Measurements from ENCODE around the gene BPIFB1. TPM values are rescaled to one million over a fixed set of nuclear protein-coding genes. Genes with fewer than 3 reads are reported as not detected.

BPIFB1 gene
- total RNA-seq, result under 1 TPM in 3 of 8 experiments, not detected in 5; 0.08 to 0.38 (median 0.18) TPM

GRCh38 chr20:33282991-33283555, at the start of gene BPIFB1:
BPIFB1 (plus strand) TSS chr20:33283214; CDS start chr20:33286074, 2,860 bp downstream.
- in situ Hi-C loops (cut with MboI; ENCODE audit: low pct_unique_long_range_greater_than_20kb in 2 of 9, low sequenced_read_pairs in 9 of 9, unreplicated experiment in 9 of 9), result no loop called here
- peak in 1 of 8 experiments; percentile 13 for ATAC-seq (replicated peaks in 6 of 8)
- H3K4me1 ChIP-seq (replicated peaks in 1 of 2), result no peaks in the 10 kb centered on the region
- 36 to 92% (median 79%) methylated on average over 1 to 6 of the region's 13 CpGs; no CpG with 5 or more reads in 2 of the 10 experiments for WGBS, 10 experiments
- no peak within 1 kb of the TSS for H3K27ac ChIP-seq
- no peak within 1 kb of the TSS for H3K4me3 ChIP-seq

DNA sequence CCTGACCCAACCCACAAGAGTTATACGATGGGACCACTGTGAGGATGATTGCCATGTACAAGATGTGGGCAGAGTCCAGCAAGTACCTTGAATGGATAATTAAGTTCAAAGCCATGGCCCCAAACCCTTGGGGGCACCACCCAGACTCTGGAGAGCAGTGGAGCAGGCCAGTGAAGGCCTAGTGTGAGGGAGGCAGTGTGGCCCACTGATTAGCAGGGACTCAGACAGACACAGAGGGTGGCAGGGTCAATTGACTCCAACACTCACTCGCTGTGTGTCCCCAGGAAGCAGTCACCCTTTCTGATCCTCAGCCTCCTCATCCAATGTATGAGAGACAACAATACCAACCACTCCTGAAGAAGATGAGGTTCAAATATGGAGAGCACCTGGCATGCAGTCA, 49.0 kb upstream of the BPIFB1 start:
- H3K4me1 ChIP-seq (replicated peaks in 1 of 2), result no peaks in the 10 kb centered on the region
- 0 to 67% (median 56%) methylated on average over 1 to 2 of the region's 2 CpGs; no CpG with 5 or more reads in 6 of the 10 experiments for WGBS, 10 experiments
- in situ Hi-C loops (cut with MboI; ENCODE audit: low pct_unique_long_range_greater_than_20kb in 2 of 9, low sequenced_read_pairs in 9 of 9, unreplicated experiment in 9 of 9), result no loop called here
- no peak for ATAC-seq (replicated peaks in 6 of 8)
- no peak overlapping the region for H3K27ac ChIP-seq
- no peak overlapping the region for H3K4me3 ChIP-seq

DNA sequence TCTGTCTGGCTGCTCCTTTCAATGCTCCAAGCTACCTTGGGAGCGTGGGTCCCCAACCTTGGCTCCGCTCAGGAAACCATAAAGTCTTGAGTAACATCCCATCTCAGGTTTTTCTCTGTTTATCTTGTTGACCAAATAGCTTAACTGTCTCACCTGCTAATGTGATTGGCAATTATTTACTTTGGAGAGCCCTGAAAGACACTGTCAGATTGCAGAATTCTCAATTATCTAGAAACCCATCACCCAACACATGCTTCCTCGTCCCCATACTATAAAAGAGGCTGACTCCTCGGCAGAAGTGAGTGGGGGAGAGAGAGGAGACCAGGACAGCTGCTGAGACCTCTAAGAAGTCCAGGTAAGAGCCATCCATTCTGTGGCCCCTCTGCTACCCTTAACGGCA, 47.3 kb upstream of the BPIFB1 start, which contains the start of gene BPIFA1:
Gene BPIFA1 (plus strand): TSS at position 301 of the 400 bp plus-strand sequence. CDS start 1,716 bp downstream, outside the sequence.
- ATAC-seq (replicated peaks in 6 of 8), result no peak
- in situ Hi-C loops (cut with MboI; ENCODE audit: low pct_unique_long_range_greater_than_20kb in 2 of 9, low sequenced_read_pairs in 9 of 9, unreplicated experiment in 9 of 9), result no loop called here

GRCh38 chr20:33236351-33236750, 46.7 kb upstream of the BPIFB1 start:
- no peaks in the 10 kb centered on the region for H3K4me1 ChIP-seq (replicated peaks in 1 of 2)
- no peak overlapping the region for H3K4me3 ChIP-seq
- in situ Hi-C loops (cut with MboI; ENCODE audit: low pct_unique_long_range_greater_than_20kb in 2 of 9, low sequenced_read_pairs in 9 of 9, unreplicated experiment in 9 of 9), result no loop called here
- no peak for ATAC-seq (replicated peaks in 6 of 8)
- WGBS, 10 experiments, result 0 to 100% (median 20%) methylated on average over 1 of the region's 1 CpG; no CpG with 5 or more reads in 5 of the 10 experiments
- no peak overlapping the region for H3K27ac ChIP-seq

More for the DNA sequence above, 47.3 kb upstream of the BPIFB1 start, which contains the start of gene BPIFA1:
- 0 to 100% (median 56%) methylated on average over 1 to 4 of the region's 5 CpGs; no CpG with 5 or more reads in 3 of the 10 experiments for WGBS, 10 experiments
- Histone ChIP-seq H3K27ac (no peak within 1 kb of the TSS), H3K4me3 (no peak within 1 kb of the TSS), H3K4me1 (replicated peaks in 1 of 2) (no peaks in the 10 kb centered on the region)

DNA sequence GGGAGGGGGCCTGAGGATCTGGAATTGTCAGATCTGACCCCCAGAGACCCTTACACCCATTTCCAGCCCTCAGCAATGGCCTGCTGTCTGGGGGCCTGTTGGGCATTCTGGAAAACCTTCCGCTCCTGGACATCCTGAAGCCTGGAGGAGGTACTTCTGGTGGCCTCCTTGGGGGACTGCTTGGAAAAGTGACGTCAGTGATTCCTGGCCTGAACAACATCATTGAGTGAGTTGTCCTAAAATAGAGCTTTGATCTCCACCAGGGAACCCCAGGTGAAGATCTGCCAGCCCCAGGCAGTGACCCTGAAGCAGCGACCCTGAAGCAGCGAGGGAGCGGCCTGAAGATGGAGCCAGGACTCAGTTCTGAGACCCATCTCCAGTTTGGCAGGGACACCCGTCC, 45.0 kb upstream of the BPIFB1 start:
- WGBS, 10 experiments, result 80% methylated on average over 3 of the region's 6 CpGs; no CpG with 5 or more reads in 9 of the 10 experiments
- ATAC-seq (replicated peaks in 6 of 8), result no peak
- H3K4me1 ChIP-seq (replicated peaks in 1 of 2), result no peaks in the 10 kb centered on the region
- in situ Hi-C loops (cut with MboI; ENCODE audit: low pct_unique_long_range_greater_than_20kb in 2 of 9, low sequenced_read_pairs in 9 of 9, unreplicated experiment in 9 of 9), result no loop called here
- H3K27ac ChIP-seq, result no peak overlapping the region
- no peak overlapping the region for H3K4me3 ChIP-seq

DNA sequence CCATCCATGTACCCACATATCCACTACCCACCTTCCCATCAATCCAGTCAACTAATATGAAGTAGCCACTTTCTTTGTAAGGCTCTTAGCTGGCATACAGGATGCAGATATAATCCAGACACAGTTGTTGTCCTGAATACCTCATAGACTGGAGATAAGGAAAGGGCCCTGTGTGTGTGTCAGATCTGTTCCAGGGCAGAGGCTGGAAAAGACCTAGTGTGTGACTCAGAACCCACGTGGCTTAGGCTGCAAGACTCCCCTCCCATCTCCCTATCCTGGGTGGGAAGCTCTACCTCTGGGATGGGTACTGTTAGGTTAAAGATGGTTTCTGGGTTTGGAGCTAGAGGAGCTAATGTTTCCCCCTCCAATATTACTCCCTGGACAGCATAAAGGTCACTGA, 43.6 kb upstream of the BPIFB1 start:
- WGBS, 10 experiments, result 0% methylated on average over 1 of the region's 1 CpG; no CpG with 5 or more reads in 8 of the 10 experiments
- in situ Hi-C loops (cut with MboI; ENCODE audit: low pct_unique_long_range_greater_than_20kb in 2 of 9, low sequenced_read_pairs in 9 of 9, unreplicated experiment in 9 of 9), result no loop called here
- ATAC-seq (replicated peaks in 6 of 8), result no peak

DNA sequence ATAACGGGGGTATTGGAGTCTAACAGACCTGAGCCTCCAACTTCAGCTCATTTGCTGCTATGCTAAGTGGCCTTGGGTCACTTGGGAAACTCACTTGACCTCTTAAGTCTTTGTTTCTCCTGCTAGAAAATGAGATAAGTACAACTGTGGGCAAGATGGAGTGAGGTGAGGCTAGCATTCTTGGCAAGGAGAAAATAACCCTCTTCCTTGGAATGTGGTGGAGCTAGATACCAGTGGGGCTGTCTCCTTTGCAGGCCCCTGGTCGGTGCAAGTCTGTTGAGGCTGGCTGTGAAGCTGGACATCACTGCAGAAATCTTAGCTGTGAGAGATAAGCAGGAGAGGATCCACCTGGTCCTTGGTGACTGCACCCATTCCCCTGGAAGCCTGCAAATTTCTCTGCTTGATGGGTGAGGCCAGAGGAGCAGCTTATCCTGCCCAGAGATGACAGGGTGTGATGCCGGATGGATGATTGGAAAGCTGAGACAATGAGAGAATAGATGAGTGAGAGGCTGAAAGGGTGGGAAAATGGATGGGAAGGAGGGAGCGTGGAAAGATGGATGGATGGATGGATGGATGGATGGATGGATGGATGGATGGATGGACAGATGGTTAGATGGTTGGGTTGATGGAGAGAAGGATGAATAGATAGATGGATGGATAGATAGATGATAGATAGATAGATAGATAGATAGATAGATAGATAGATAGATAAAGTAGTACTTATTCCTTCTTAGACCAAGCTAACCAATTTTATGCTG, 42.9 kb upstream of the BPIFB1 start:
- H3K4me3 ChIP-seq, result no peak overlapping the region
- H3K4me1 ChIP-seq (replicated peaks in 1 of 2), result no peaks in the 10 kb centered on the region
- no peak for ATAC-seq (replicated peaks in 6 of 8)
- H3K27ac ChIP-seq, result no peak overlapping the region
- 0 to 73% (median 40%) methylated on average over 1 to 3 of the region's 4 CpGs; no CpG with 5 or more reads in 1 of the 10 experiments for WGBS, 10 experiments
- in situ Hi-C loops (cut with MboI; ENCODE audit: low pct_unique_long_range_greater_than_20kb in 2 of 9, low sequenced_read_pairs in 9 of 9, unreplicated experiment in 9 of 9), result no loop called here

More for the DNA sequence above, 43.6 kb upstream of the BPIFB1 start:
- Histone ChIP-seq H3K27ac (no peak overlapping the region), H3K4me1 (replicated peaks in 1 of 2) (no peaks in the 10 kb centered on the region), H3K4me3 (no peak overlapping the region)

- in situ Hi-C loops (cut with MboI; ENCODE audit: low pct_unique_long_range_greater_than_20kb in 2 of 9, low sequenced_read_pairs in 9 of 9, unreplicated experiment in 9 of 9), result no loop called here
- H3K4me3 ChIP-seq, result no peak overlapping the region
- H3K27ac ChIP-seq, result no peak overlapping the region
- no peak for ATAC-seq (replicated peaks in 6 of 8)
- no peaks in the 10 kb centered on the region for H3K4me1 ChIP-seq (replicated peaks in 1 of 2)
- WGBS, 10 experiments, result 0 to 58% (median 30%) methylated on average over 1 to 5 of the region's 5 CpGs; no CpG with 5 or more reads in 1 of the 10 experiments
Observed at GRCh38 chr20:33240923-33241322, 42.1 kb upstream of the BPIFB1 start.

GRCh38 chr20:33242319-33243100, 40.5 kb upstream of the BPIFB1 start:
- in situ Hi-C loops (cut with MboI; ENCODE audit: low pct_unique_long_range_greater_than_20kb in 2 of 9, low sequenced_read_pairs in 9 of 9, unreplicated experiment in 9 of 9), result no loop called here
- Histone ChIP-seq H3K4me3 (no peak overlapping the region), H3K4me1 (replicated peaks in 1 of 2) (no peaks in the 10 kb centered on the region), H3K27ac (no peak overlapping the region)
- no peak for ATAC-seq (replicated peaks in 6 of 8)
- 0 to 56% (median 30%) methylated on average over 2 to 5 of the region's 7 CpGs; no CpG with 5 or more reads in 3 of the 10 experiments for WGBS, 10 experiments

DNA sequence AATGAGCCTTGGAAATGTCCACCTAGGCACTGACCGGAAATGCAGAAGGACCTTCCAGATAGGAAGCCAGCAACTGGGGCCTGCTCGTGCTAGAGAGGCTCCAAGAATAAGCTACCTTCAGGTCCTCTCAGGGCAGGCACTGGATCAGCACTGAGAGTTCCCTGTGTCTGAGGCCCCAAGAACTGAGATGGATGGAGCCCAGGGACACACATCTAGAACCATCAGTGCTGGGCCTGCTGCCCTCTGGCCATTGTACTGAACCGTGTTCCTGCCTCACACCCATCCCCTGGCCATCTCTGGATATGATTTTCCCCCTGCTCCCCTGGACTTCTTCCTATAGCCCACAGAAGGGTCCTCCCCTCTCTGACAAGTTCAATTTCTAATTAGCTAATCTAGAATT, 36.9 kb upstream of the BPIFB1 start:
- in situ Hi-C loops (cut with MboI; ENCODE audit: low pct_unique_long_range_greater_than_20kb in 2 of 9, low sequenced_read_pairs in 9 of 9, unreplicated experiment in 9 of 9), result no loop called here
- Histone ChIP-seq H3K4me1 (replicated peaks in 1 of 2) (peaks cover 0 to 2% of the 10 kb centered on the region in 2 donors), H3K27ac (no peak overlapping the region), H3K4me3 (no peak overlapping the region)
- WGBS, 10 experiments, result 20 to 83% (median 27%) methylated on average over 1 to 3 of the region's 3 CpGs; no CpG with 5 or more reads in 6 of the 10 experiments
- no peak for ATAC-seq (replicated peaks in 6 of 8)

GRCh38 chr20:33249456-33249855, 33.6 kb upstream of the BPIFB1 start:
- no peak overlapping the region for H3K27ac ChIP-seq
- peaks cover 0 to 2% of the 10 kb centered on the region in 2 donors for H3K4me1 ChIP-seq (replicated peaks in 1 of 2)
- H3K4me3 ChIP-seq, result no peak overlapping the region
- in situ Hi-C loops (cut with MboI; ENCODE audit: low pct_unique_long_range_greater_than_20kb in 2 of 9, low sequenced_read_pairs in 9 of 9, unreplicated experiment in 9 of 9), result no loop called here
- WGBS, 10 experiments, result 86% methylated on average over 1 of the region's 1 CpG; no CpG with 5 or more reads in 9 of the 10 experiments
- no peak for ATAC-seq (replicated peaks in 6 of 8)

DNA sequence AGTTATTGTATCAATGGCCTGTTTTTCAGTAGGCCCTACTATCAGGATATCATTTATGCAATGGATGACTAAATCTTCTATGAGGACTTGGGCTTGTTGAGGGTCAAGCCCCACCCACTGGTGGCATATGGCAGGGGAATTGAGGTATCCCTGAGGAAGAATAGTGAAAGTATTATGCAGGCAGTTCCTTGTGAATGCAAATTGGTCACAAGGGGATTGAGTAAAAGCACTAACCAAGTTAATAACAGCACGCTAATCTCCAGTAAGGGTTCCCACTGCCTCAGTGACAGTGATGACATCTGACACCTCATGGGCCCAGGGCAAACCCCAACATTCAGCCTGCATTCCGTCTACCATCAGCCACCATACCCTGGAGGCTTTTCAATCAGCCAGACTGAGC, 32.3 kb upstream of the BPIFB1 start:
- in situ Hi-C loops (cut with MboI; ENCODE audit: low pct_unique_long_range_greater_than_20kb in 2 of 9, low sequenced_read_pairs in 9 of 9, unreplicated experiment in 9 of 9), result no loop called here
- no peak overlapping the region for H3K27ac ChIP-seq

DNA sequence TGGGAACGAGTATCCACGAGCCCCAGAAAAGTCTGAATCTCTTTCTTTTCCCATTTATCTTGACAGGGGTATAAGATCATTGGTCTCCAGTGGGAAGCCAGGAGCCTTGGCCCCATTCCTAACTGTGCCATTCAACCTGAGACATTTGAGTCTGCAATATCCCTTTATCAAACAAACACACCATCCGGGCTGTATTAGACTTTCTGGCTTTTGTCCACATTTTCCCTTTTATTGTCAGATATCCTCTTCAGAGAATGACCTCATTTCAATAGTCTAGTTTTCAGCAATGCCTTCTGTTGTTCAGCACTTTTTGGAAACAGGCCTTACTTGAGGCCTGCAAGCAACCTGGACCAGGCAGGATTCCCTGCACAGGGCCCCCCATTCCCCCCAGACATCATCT, 31.5 kb upstream of the BPIFB1 start:
- Histone ChIP-seq H3K27ac (no peak overlapping the region), H3K4me1 (replicated peaks in 1 of 2) (peaks cover 0 to 2% of the 10 kb centered on the region in 2 donors), H3K4me3 (no peak overlapping the region)
- in situ Hi-C loops (cut with MboI; ENCODE audit: low pct_unique_long_range_greater_than_20kb in 2 of 9, low sequenced_read_pairs in 9 of 9, unreplicated experiment in 9 of 9), result no loop called here
- no peak for ATAC-seq (replicated peaks in 6 of 8)
- WGBS, 10 experiments, result 10 to 83% (median 60%) methylated on average over 1 to 3 of the region's 3 CpGs; no CpG with 5 or more reads in 3 of the 10 experiments

More for the DNA sequence above, 32.3 kb upstream of the BPIFB1 start:
- Histone ChIP-seq H3K4me3 (no peak overlapping the region), H3K4me1 (replicated peaks in 1 of 2) (peaks cover 0 to 2% of the 10 kb centered on the region in 2 donors)
- peak in 4 of 8 experiments; percentile 21 to 75 (median 39) for ATAC-seq (replicated peaks in 6 of 8)
- 17 to 60% (median 40%) methylated on average over 1 to 2 of the region's 2 CpGs; no CpG with 5 or more reads in 3 of the 10 experiments for WGBS, 10 experiments

Measured in motor neuron (in vitro differentiated cells).